GM19468 (cell line): ENCODE data around the gene CREB3.

Experiments
- ATAC-seq: cut with Tn5 transposase; IDR thresholded peaks from one replicate; pipeline ENCODE4 v1.9.1; 2021; ENCODE audit warnings: mild to moderate bottlenecking, moderate library complexity, moderate number of reproducible peaks; ENCODE audit not compliant: unreplicated experiment; ENCODE audit errors: extremely low read depth

Gene CREB3

DNA sequence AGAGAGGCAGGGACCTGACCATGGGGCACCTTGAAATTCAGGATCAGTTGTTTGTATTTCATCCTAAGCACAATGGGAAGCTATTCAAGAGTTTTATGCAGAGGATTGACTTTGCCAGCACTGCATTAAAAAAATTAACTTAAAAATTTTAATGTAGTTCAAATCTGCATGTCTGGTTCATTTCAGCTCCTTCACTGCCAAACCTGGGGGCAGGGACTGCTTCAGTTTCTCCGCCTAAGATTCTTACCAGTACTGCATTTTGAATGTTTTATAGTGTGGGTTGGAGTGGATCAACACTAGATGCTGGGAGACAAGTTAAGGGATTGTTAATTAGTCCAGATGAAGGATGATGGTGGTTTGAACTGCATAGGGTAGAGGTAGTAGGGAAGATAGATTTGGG lies 37.3 kb downstream of the CREB3 start:
- no peak for ATAC-seq

DNA sequence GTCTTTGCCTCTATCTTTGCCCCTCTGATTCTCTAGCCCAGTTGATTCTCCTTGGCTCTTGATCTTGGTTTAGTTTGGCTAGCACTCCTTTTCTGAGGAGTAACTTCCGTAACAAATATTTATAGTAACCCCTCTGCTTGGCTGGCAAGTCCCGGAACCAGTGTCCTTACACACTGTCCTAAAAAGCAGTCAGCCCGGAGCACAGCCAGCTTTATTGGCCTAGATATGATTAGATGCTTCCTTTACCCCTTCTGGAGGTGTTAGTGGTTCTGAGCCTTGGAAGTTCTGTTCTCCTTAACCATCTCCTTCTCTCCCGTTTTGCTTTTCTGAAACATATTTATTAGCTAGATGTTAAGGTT lies 38.6 kb downstream of the CREB3 start:
- ATAC-seq, result no peak

DNA sequence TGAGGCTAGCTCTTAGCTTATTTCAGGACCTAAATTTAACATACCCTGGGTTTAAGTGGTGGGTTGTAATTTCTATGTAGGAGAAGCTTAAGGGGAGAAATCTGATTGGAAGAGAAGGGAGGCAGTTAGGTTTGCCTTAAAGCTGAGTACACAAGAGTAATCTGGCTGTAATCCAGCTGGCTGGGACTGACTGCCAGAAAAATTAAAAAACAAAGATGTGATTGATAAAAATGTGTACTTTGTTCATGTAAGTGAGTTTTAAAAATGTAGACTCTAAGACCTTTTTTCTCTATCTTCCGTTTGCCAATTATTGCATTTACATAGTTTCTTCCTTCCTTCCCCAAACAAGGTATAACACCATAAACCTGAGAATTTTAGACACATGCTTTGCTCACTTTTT lies 39.1 kb downstream of the CREB3 start:
- ATAC-seq, result no peak

DNA sequence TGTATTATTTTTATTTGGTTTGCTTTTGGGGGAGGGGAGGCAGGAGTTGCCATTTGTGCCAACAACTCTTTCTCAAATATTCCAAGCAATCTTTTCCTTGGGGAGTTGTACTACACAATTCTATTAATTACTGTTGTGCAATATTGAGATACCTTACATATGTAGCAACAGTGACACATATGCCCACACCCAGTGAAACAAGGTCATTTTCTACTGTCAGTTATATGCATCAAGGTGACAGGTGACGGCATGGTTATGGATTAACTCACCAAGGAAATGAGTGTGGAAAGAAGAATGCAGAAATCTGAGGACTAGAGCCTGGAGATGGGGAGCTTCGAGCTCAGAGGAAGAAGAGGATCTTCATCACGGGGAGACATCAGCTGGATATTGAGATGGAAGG lies 39.5 kb downstream of the CREB3 start:
- ATAC-seq, result no peak

DNA sequence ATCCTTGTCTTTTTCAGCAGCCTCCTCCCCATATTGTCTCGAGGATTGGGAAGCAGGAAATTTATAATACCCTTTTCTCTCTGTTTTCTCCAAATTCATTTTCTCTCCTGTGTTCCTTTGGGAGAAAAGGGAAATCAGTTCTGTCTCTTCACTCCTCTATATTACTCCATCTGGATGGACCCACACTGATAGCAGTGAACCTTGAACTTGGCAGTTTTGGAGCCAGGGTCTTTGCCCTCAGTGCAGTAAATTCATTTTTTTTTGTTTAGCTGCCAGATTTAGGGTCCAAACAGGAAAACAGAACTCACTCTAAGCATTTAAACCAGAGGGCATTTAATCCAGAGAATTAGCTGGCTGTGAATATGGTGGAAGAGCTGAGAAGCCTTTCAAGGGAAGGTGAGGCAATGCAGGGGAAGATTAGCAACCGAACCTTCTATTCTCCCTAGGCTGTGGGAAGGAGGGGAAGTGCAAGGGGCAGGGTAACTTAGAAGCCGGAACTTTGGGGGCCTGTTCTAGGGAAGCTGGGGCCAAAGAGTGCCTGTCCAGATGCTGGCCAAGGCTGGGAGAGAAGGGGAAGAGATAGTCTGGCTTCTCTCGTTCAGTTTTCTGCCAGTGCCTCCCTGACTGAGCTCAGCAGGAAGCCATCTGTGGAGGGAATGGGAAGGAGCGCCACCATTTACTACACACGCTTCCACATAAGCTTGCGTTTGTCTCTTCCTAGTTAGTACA lies 42.6 kb downstream of the CREB3 start:
- ATAC-seq, result no peak

DNA sequence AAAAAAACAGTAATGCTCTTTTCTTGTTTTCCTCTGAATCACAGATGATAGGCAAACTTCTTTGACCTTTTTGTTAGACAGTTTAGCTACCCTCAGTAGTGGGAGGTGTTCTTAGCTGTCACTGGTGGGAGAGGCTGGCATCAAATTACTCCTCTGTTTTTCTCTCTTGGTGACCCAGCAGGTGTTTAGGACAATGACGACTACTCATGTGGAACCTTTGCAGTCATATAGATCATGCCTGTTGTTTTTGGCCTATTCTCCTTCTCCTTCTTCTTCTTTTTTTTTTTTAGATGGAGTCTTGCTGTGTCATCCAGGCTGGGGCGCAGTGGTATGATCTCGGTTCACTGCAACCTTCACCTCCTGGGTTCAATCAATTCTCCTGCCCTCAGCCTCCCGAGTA lies 43.6 kb downstream of the CREB3 start:
- no peak for ATAC-seq

DNA sequence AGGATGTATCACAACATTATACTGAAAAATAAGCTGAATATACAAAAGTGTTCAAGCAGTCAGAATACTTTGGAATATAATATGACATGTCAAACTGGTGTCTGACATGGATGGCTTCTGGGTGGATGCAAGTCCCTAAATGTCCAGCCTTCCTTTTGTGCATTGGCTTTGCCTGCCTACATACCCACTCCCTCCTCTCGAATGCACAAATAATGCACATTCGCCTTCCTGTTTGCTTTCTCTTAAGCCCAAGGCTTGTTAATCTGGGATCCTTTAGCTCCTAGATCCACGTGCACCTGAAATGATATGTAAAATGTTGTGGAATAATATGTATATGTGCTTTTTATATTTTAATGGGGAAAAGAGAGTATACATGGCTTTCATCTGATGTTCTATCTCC lies 46.0 kb downstream of the CREB3 start:
- no peak for ATAC-seq

DNA sequence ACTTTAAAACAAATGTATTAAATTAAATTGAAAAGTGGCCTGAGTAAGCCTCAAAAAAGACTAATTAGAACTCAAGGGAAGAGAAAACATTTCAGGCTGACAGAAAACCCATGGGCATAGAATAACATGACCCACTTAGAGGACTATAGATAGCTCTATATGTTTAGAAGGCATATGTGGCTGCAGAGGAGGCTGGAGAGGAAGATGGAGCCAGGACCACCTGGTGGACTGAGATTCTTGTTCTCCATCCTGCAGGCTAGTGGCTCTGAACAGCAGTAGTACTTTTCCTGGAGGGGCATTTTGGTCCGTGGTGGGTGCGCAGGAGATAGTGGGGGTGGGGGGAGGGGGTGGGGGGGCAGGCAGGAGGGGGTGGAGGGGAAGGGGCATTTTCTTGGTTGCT lies 48.6 kb downstream of the CREB3 start:
- ATAC-seq, result no peak

DNA sequence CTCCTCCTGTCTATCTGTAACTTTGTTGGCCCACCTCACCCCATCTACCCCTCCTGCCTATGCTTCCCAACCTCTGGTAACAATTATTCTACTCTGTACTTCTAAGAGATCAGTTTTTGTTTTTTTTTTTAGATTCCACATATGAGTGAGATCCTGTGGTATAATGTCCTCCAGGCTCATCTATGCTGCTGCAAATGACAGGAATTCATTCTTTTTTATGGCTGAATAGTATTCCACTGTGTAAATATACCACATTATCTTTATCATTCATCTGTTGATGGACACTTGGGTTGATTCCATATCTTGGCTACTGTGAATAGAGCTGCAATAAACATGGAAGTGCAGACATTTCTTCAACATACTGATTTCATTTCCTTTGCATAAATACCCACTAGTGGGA lies 51.0 kb downstream of the CREB3 start:
- no peak for ATAC-seq
